NOMO-1 treated with dmso at 0.1 percent for 144 hours (cell line): ENCODE results near the gene RFX7.

Experiments used
- DNase-seq: peaks from one replicate; lab custom pipeline; 2025; ENCODE audit not compliant: unreplicated experiment; lab: John Stamatoyannopoulos, UW

RFX7 gene

GRCh38 chr15:56049577-56049976 is 194.1 kb downstream of the RFX7 start:
- no peak for DNase-seq

GRCh38 chr15:56047354-56047753 is 196.3 kb downstream of the RFX7 start:
- no peak for DNase-seq

GRCh38 chr15:56045068-56045748 is 198.5 kb downstream of the RFX7 start:
- DNase-seq: no peak

GRCh38 chr15:56042982-56043980 is 200.4 kb downstream of the RFX7 start:
- DNase-seq: no peak

- no peak for DNase-seq
Measured at GRCh38 chr15:56042498-56042897, 201.2 kb downstream of the RFX7 start.

- no peak for DNase-seq
Measured at GRCh38 chr15:56042031-56042430, 201.6 kb downstream of the RFX7 start.

GRCh38 chr15:56040081-56041035 is 203.3 kb downstream of the RFX7 start:
- DNase-seq: no peak

- DNase-seq: no peak
Measured at GRCh38 chr15:56038707-56039106, 205.0 kb downstream of the RFX7 start.

GRCh38 chr15:56038015-56038414 is 205.7 kb downstream of the RFX7 start:
- no peak for DNase-seq
